ENCODE results near the gene MIPEP.
"Not testable (repeated sequence)": the region's sequence is repeated elsewhere in the genome, so short reads cannot be mapped to it uniquely, and the experiment has no call there.

GRCh38 chr13:23880493-23881401 is 8.5 kb downstream of the MIPEP start:
- TF ChIP-seq CTCF, POLR2A (IDR thresholded peaks at IDR 0.05): not testable (repeated sequence)

Data from esophagus squamous epithelium (tissue), 4 donors.